Measurements from ENCODE around the gene CAMTA1.

CAMTA1 gene

GRCh38 chr1:6880951-6881690 is 95.9 kb downstream of the CAMTA1 start:
- DNase-seq: no peak

GRCh38 chr1:6882414-6882813 is 97.2 kb downstream of the CAMTA1 start:
- DNase-seq: no peak

- DNase-seq: no peak
Observed at GRCh38 chr1:6884652-6885153, 99.4 kb downstream of the CAMTA1 start.

- no peak for DNase-seq
Observed at GRCh38 chr1:6885426-6885825, 100.2 kb downstream of the CAMTA1 start.

GRCh38 chr1:6886523-6886922 is 101.3 kb downstream of the CAMTA1 start:
- DNase-seq: no peak

- DNase-seq: no peak
Observed at GRCh38 chr1:6888268-6888667, 103.0 kb downstream of the CAMTA1 start.

GRCh38 chr1:6888870-6889269 is 103.6 kb downstream of the CAMTA1 start:
- DNase-seq: no peak

GRCh38 chr1:6889875-6890480 is 104.7 kb downstream of the CAMTA1 start:
- peak; percentile 26 for DNase-seq

- DNase-seq: no peak
Observed at GRCh38 chr1:6890686-6891085, 105.4 kb downstream of the CAMTA1 start.

GRCh38 chr1:6891781-6892579 is 106.7 kb downstream of the CAMTA1 start:
- DNase-seq: no peak

- DNase-seq: no peak
Observed at GRCh38 chr1:6893388-6893787, 108.1 kb downstream of the CAMTA1 start.

GRCh38 chr1:6897138-6897537 is 111.9 kb downstream of the CAMTA1 start:
- DNase-seq: no peak

GRCh38 chr1:6898974-6899539 is 113.8 kb downstream of the CAMTA1 start:
- no peak for DNase-seq

- no peak for DNase-seq
Observed at GRCh38 chr1:6899621-6900020, 114.4 kb downstream of the CAMTA1 start.

GRCh38 chr1:6902153-6902552 is 116.9 kb downstream of the CAMTA1 start:
- DNase-seq: no peak

- DNase-seq: no peak
Observed at GRCh38 chr1:6904476-6905170, 119.4 kb downstream of the CAMTA1 start.

GRCh38 chr1:6905331-6905730 is 120.1 kb downstream of the CAMTA1 start:
- no peak for DNase-seq

GRCh38 chr1:6905790-6906189 is 120.5 kb downstream of the CAMTA1 start:
- no peak for DNase-seq

GRCh38 chr1:6906783-6907182 is 121.5 kb downstream of the CAMTA1 start:
- no peak for DNase-seq

- DNase-seq: no peak
Observed at GRCh38 chr1:6907201-6907600, 121.9 kb downstream of the CAMTA1 start.

- DNase-seq: no peak
Observed at GRCh38 chr1:6907676-6908434, 122.6 kb downstream of the CAMTA1 start.

GRCh38 chr1:6909401-6909800 is 124.1 kb downstream of the CAMTA1 start:
- DNase-seq: no peak

All from NCI-H526 treated with DMSO at 0.1 percent for 48 hours (cell line).